NOMO-1 (cell line): ENCODE data around the gene RALB.
A peak's percentile ranks its signal among the peaks of the same experiment; 100 is the strongest.

Source experiments
- DNase-seq, 2 experiments: peaks; one replicate each; lab custom pipeline; 2025; ENCODE audit not compliant: unreplicated experiment in 2 of 2; lab: John Stamatoyannopoulos, UW

Gene RALB

GRCh38 chr2:120330946-120331822, 78.5 kb downstream of the RALB start:
- peak; percentile 35 to 45 for DNase-seq

- DNase-seq, result no peak
Measured at GRCh38 chr2:120331903-120332302, 79.3 kb downstream of the RALB start.

- no peak for DNase-seq
Measured at GRCh38 chr2:120332384-120332783, 79.7 kb downstream of the RALB start.

GRCh38 chr2:120334068-120334467, 81.4 kb downstream of the RALB start:
- DNase-seq, result no peak

GRCh38 chr2:120336749-120337148, 84.1 kb downstream of the RALB start:
- no peak for DNase-seq

- DNase-seq, result peak; percentile 33 to 93
Measured at GRCh38 chr2:120338015-120338414, 85.4 kb downstream of the RALB start.

- no peak for DNase-seq
Measured at GRCh38 chr2:120341977-120342376, 89.3 kb downstream of the RALB start.

GRCh38 chr2:120342446-120342845, 89.8 kb downstream of the RALB start:
- no peak for DNase-seq

- no peak for DNase-seq
Measured at GRCh38 chr2:120343100-120343432, 90.4 kb downstream of the RALB start.

- DNase-seq, result peak; percentile 56 to 66
Measured at GRCh38 chr2:120343433-120344105, 90.9 kb downstream of the RALB start.
